MM.1S (cell line): ENCODE results near the gene ESPN.
A peak's percentile ranks its signal among the peaks of the same experiment; 100 is the strongest.

ENCODE experiments used
- DNase-seq: peaks from one replicate; pipeline ENCODE4 v3.0.0-alpha.2; 2015
- H2AFZ ChIP-seq: fragments of 300-600 bp; sonication (generic); 2 replicates; pipeline ENCODE4 v1.6.0; 2016; ENCODE audit warnings: antibody characterized with exemption, low read length
- H3F3A ChIP-seq: fragments of 300-600 bp; sonication (generic); 2 replicates; pipeline ENCODE4 v1.6.1; 2016; ENCODE audit warnings: mild to moderate bottlenecking, antibody characterized with exemption, low read length, moderate library complexity, mixed read lengths; ENCODE audit not compliant: insufficient read depth
- H3K27ac ChIP-seq: fragments of 300-600 bp; sonication (generic); 2 replicates; pipeline ENCODE4 v1.5.1; 2016; ENCODE audit warnings: mild to moderate bottlenecking, low read length
- H3K27me3 ChIP-seq: fragments of 300-600 bp; sonication (generic); replicated peaks from 2 replicates; pipeline ENCODE4 v1.6.0; 2016; ENCODE audit warnings: low read length; ENCODE audit not compliant: insufficient read depth
- H3K36me3 ChIP-seq: fragments of 300-600 bp; sonication (generic); replicated peaks from 2 replicates; pipeline ENCODE4 v1.6.1; 2016; ENCODE audit warnings: mild to moderate bottlenecking, low read length, mixed read lengths; ENCODE audit not compliant: insufficient read depth
- H3K4me1 ChIP-seq: fragments of 300-600 bp; sonication (generic); 2 replicates; pipeline ENCODE4 v1.6.1; 2016; ENCODE audit warnings: low read length, mixed read lengths
- H3K4me2 ChIP-seq: fragments of 300-600 bp; sonication (generic); 2 replicates; pipeline ENCODE4 v1.6.0; 2016; ENCODE audit warnings: low read depth, low read length
- H3K4me3 ChIP-seq: fragments of 300-600 bp; sonication (generic); 2 replicates; pipeline ENCODE4 v1.5.1; 2016; ENCODE audit warnings: low read length, mixed read lengths
- H3K79me2 ChIP-seq: fragments of 300-600 bp; sonication (generic); 2 replicates; pipeline ENCODE4 v1.6.1; 2016; ENCODE audit warnings: mixed run types, low read length, mixed read lengths
- H3K9ac ChIP-seq: fragments of 300-600 bp; sonication (generic); 2 replicates; pipeline ENCODE4 v1.6.1; 2016; ENCODE audit warnings: low read length, mixed read lengths
- H3K9me2 ChIP-seq: fragments of 300-600 bp; sonication (generic); replicated peaks from 2 replicates; pipeline ENCODE4 v1.6.1; 2016; ENCODE audit warnings: mild to moderate bottlenecking, low read length, mixed read lengths; ENCODE audit not compliant: insufficient read depth
- H3K9me3 ChIP-seq: fragments of 300-600 bp; sonication (generic); replicated peaks from 2 replicates; pipeline ENCODE4 v1.6.1; 2016; ENCODE audit warnings: mild to moderate bottlenecking, low read length, mixed read lengths; ENCODE audit not compliant: insufficient read depth
- H4K20me1 ChIP-seq: fragments of 300-600 bp; sonication (generic); 2 replicates; pipeline ENCODE4 v1.6.1; 2016; ENCODE audit warnings: mild to moderate bottlenecking, low read length, moderate library complexity, mixed read lengths; ENCODE audit not compliant: insufficient read depth
- EZH2 ChIP-seq: fragments of 300-600 bp; sonication (generic); optimal IDR thresholded peaks from 2 replicates; pipeline ENCODE3; 2017; ENCODE audit warnings: low read depth, mild to moderate bottlenecking, antibody characterized with exemption, low read length, mixed read lengths
- EZH2phosphoT487 ChIP-seq: fragments of 300-600 bp; sonication (generic); IDR thresholded peaks from 2 replicates; pipeline ENCODE4 v1.6.1; 2018; ENCODE audit warnings: antibody characterized with exemption, low read length
- TF ChIP-seq, protein P1 (sequence below): fragments of 300-600 bp; sonication (generic); IDR thresholded peaks from 2 replicates; pipeline ENCODE4 v1.5.1; 2016; ENCODE audit warnings: antibody characterized with exemption, low read length, mixed read lengths

Gene ESPN

DNA sequence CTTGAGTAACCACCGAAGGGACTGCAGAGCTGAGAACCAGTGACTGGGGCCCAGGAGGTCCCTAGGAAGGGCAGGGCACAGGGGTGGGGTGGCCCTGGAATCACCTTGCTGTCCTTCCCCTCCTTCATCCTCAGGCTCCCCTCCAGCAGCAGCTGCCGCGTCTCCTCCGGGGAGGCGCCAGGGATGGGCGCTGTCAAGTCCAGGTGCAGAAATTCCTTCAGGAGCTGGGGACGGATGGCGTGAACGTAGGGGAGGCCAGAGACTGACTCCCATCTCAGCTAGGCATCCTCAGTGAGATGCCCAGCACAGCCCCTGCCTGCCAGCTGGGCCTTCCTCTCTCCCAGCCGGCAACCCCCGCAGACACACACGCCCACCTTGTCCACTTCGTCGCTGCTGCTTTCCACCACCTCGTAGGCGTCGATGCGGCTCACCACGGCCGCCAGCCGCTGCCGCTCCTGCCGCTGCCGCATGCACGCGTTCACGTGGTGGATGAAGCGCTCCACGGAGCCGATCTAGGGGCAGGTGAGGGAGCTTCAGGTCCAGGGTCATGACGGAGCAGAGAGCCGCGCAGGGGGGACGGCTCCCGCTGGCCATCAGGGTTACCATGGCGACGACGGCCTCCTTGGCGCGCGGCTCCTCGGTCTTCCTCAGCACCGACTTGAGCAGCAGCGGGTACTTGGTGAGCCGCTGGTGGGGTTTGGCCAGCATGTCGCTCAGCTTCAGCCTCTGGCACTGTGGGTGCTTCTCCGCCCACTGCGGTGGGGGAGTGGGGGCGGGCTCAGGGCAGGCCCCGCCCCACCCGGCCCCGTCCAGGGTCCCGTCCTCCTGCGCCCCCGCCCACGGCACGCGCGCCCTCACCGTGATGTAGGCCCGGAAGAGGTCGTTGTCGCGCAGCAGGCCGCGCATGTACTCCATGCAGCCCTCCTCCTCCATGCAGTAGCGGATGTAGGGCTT, 45.8 kb downstream of the ESPN start:
- no peak overlapping the region for H3K27ac ChIP-seq
- no peaks in the 10 kb centered on the region for H3K9me3 ChIP-seq
- TF ChIP-seq EZH2phosphoT487 = no peak
- TF ChIP-seq, protein P1, sequence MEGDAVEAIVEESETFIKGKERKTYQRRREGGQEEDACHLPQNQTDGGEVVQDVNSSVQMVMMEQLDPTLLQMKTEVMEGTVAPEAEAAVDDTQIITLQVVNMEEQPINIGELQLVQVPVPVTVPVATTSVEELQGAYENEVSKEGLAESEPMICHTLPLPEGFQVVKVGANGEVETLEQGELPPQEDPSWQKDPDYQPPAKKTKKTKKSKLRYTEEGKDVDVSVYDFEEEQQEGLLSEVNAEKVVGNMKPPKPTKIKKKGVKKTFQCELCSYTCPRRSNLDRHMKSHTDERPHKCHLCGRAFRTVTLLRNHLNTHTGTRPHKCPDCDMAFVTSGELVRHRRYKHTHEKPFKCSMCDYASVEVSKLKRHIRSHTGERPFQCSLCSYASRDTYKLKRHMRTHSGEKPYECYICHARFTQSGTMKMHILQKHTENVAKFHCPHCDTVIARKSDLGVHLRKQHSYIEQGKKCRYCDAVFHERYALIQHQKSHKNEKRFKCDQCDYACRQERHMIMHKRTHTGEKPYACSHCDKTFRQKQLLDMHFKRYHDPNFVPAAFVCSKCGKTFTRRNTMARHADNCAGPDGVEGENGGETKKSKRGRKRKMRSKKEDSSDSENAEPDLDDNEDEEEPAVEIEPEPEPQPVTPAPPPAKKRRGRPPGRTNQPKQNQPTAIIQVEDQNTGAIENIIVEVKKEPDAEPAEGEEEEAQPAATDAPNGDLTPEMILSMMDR = no peak
- TF ChIP-seq EZH2 = no peak
- no peaks in the 10 kb centered on the region for H4K20me1 ChIP-seq
- no peak for DNase-seq
- peaks cover 7% of the 10 kb centered on the region; the same call in 1 of the 2 replicates for H3K4me1 ChIP-seq
- no peaks in the 10 kb centered on the region for H3K36me3 ChIP-seq
- no peaks in the 10 kb centered on the region for H3K79me2 ChIP-seq
- H2AFZ ChIP-seq = no peak overlapping the region
- H3K9ac ChIP-seq = no peak overlapping the region
- no peak overlapping the region for H3K4me2 ChIP-seq
- no peaks in the 10 kb centered on the region for H3F3A ChIP-seq
- no peak overlapping the region for H3K4me3 ChIP-seq
- H3K27me3 ChIP-seq = peaks cover 51% of the 10 kb centered on the region
- no peaks in the 10 kb centered on the region for H3K9me2 ChIP-seq

DNA sequence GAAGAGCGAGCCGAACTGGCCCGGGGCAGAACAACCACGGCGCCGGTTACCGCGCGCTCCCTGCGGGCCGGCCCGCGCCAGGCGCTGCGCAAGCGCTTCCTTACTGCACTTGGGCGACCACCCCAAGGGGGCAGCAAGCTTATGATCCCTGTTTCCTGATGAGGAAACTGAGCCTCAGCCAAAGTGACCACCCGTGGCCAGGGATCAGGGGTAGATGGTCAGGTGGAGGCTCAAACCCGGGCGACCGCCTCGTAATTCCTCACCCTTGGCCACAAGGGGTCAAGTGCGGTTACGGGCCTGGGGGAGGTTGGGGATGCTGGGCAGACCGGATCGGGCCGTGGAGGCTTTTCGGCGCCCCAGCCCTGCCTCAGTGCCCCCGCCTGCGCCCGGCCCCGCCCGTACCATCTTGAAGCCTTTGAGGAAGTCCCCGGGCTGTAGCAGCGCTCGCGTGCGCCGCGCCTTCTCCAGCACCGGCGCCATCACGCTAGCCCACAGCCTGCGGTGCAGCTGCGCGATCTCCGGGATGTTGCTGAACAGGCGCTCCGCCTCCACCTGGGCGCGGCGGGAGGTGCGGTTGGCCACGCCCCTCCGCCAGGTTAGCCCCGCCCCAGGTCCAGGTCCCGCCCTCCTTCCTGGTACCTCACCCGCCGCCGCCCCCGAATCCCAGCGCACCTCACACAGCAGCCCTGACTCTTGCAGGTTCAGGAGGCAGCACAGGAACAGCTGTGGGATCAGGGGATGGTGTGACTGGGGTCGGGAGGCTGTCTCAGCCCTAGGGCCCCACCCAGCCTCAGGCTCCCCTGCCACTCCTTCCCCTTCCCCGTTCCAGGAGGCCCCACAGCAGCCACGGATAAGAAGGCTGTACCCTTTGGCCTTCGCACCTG, 46.8 kb downstream of the ESPN start:
- H3K36me3 ChIP-seq = no peaks in the 10 kb centered on the region

DNA sequence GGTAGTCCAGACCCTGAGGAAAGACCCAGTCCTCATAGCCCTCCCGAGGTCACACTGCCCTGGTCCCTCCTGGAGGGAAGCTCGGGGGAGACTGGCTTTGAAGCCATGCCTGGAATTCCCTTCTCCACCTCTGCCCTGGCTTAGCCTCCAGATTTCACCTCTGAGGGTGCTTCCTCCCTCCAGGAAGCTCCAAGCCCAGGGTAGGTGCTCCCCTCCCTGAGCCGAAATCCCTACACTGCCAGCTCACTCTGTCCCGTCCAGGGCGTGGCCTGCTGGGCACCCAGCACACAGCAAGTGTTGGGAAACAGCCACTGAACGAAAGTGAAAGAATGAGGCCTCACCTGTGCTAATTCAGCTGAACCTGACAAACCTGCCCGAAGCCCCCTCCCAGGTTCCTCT, 47.4 kb downstream of the ESPN start:
- DNase-seq = peak; percentile 56
- H3K4me3 ChIP-seq = peak overlapping the region; percentile 53
- H3K4me2 ChIP-seq = peak overlapping the region; percentile 80
- no peaks in the 10 kb centered on the region for H3K79me2 ChIP-seq
- no peaks in the 10 kb centered on the region for H3F3A ChIP-seq
- peak overlapping the region; percentile 66 for H2AFZ ChIP-seq
- no peak overlapping the region for H3K9ac ChIP-seq
- H3K27ac ChIP-seq = no peak overlapping the region
- H3K9me2 ChIP-seq = no peaks in the 10 kb centered on the region
- TF ChIP-seq EZH2 (no peak), EZH2phosphoT487 (no peak)
- TF ChIP-seq, protein P1 = no peak
- peaks cover 7% of the 10 kb centered on the region; the same call in 1 of the 2 replicates for H3K4me1 ChIP-seq
- H3K9me3 ChIP-seq = no peaks in the 10 kb centered on the region
- peaks cover 43% of the 10 kb centered on the region for H3K27me3 ChIP-seq
- no peaks in the 10 kb centered on the region for H4K20me1 ChIP-seq
- no peaks in the 10 kb centered on the region for H3K36me3 ChIP-seq

More for the DNA sequence above, 46.8 kb downstream of the ESPN start:
- no peaks in the 10 kb centered on the region for H3K9me3 ChIP-seq
- H3K27ac ChIP-seq = no peak overlapping the region
- H3K9me2 ChIP-seq = no peaks in the 10 kb centered on the region
- H3K27me3 ChIP-seq = peaks cover 43% of the 10 kb centered on the region
- H3K4me1 ChIP-seq = peaks cover 7% of the 10 kb centered on the region; the same call in 1 of the 2 replicates
- no peak overlapping the region; the same call in 1 of the 2 replicates for H3K4me3 ChIP-seq
- H3F3A ChIP-seq = no peaks in the 10 kb centered on the region
- no peaks in the 10 kb centered on the region for H3K79me2 ChIP-seq
- DNase-seq = no peak
- H3K9ac ChIP-seq = no peak overlapping the region
- peak overlapping the region; percentile 80; the same call in 1 of the 2 replicates for H3K4me2 ChIP-seq
- H4K20me1 ChIP-seq = no peaks in the 10 kb centered on the region
- peak overlapping the region; percentile 66 for H2AFZ ChIP-seq
- TF ChIP-seq, protein P1 = no peak
- TF ChIP-seq EZH2 (no peak), EZH2phosphoT487 (no peak)
